ENCODE data around the gene INPP5A.
"Not testable (repeated sequence)": the region's sequence is repeated elsewhere in the genome, so short reads cannot be mapped to it uniquely, and the experiment has no call there.

INPP5A gene, protein sequence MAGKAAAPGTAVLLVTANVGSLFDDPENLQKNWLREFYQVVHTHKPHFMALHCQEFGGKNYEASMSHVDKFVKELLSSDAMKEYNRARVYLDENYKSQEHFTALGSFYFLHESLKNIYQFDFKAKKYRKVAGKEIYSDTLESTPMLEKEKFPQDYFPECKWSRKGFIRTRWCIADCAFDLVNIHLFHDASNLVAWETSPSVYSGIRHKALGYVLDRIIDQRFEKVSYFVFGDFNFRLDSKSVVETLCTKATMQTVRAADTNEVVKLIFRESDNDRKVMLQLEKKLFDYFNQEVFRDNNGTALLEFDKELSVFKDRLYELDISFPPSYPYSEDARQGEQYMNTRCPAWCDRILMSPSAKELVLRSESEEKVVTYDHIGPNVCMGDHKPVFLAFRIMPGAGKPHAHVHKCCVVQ

DNA sequence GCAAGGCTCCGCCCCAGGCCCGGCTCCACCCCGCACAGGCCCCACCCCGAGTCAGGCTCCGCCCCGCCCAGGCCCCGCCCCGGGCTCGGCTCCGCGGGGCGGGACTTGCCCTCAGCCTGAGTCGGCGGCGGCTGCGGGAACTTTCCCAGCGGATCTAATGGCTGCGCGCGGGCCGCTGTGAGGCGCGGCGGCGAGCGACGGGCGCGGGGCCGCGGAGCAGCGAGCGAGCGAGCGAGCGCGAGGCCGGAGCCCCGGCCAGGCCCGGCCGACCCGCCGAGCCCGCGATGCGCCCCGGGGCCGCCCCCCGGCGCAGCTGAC is at the start of gene INPP5A:
INPP5A (plus strand) TSS at position 104 of the 318 bp plus-strand sequence. CDS start 310 bp downstream, outside the sequence.
- DNase-seq (ENCODE audit: low read depth): no peak

DNA sequence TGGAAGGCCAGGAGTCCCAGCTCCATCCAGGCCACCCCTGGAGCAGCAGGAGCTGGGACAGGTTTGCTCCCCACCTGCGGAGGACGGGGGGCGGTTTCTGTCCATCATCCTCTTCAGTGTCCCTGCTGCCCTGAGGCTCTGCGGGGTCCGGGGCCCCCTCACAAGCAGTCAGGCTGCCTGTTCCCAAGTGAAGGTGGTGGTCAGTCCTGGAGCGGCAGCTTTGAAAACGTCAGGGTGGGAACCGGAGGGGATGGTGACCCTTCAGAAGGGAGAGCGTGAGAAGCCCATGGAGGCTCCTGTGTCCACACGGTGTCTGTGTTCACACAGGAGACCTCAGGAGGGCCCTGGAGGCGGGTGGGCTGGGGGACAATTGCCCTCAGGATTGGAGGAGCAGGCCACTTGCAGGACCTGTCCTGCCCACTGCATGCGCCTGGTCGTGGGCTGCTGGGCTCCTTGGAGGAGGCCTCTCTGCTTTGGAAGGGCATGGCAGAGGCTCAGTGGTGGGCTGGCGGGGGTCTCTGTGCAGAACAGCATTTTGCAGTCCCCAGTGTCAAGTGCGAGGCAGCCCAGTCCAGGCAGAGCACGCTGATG is 49.3 kb upstream of the INPP5A start:
- DNase-seq (ENCODE audit: low read depth): no peak

DNA sequence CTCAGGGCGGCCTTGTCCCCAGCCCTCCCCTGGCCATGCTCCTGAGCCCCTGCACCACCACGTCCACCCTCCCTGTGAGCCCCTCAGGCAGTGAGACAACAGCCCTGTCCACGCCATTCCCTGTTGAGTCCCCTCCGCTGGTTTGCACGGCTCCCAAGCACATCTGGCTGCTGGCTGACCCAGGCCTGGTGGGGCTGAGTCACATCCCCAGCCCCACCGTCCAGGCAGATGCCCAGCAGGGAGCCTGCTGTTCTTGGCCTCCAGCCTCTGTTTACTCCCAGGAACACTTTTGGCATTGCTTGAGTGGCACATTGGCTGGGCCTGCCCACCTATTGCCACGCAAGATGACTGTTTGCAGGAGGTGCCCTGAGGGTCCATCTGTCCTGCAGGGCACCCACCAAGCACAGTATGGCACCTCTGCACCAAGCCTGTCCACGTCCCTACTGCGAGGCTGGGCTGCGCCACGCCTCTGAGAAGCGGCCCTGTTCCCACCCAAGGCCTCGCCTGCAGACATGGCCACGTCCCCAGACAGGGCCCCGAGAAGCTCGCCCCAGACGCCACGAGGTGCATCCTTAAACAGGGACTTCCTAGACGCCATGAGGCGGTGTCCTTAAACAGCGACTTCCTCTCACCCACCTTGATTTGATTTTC is 48.4 kb upstream of the INPP5A start:
- no peak for DNase-seq (ENCODE audit: low read depth)

DNA sequence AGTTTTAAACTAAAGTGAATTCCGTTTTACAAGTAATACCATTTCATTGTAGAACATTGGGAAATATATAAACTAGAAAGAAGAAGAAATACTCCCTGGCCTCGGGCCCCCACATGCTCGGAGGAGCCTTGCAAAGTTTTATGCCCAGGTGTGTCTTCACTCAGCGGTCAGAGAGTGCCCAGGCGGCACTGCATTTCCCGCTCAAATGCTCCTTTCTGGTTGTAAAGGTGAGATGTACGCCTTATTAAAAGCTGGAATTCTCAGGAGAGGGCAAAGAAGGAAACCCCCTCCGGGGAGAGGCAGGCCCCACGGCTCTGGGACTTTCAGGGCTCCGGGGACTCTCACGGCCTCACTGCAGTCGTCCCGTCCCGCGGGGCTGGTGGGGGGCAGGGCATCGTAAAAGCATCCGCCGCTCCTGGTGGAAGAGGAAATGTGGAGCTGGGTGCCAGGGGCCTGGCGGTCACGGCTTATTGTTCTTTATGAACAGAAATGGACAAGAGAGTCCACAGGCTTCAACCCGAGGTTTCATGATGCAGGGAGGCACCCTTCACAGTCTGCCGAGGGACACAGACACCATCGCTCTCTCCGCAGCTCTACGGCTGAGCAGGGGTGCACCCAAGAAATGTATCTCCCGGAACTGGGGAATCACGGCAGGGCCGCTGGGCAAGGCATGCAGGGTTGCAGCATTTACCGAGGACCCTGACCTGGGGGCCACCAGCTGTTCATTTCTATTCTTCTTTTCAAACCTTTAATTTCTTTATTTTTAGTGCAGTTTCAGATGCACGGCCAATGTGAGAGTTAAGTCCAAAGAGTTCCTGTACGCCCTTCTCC is 47.7 kb upstream of the INPP5A start:
- DNase-seq (ENCODE audit: low read depth): no peak

DNA sequence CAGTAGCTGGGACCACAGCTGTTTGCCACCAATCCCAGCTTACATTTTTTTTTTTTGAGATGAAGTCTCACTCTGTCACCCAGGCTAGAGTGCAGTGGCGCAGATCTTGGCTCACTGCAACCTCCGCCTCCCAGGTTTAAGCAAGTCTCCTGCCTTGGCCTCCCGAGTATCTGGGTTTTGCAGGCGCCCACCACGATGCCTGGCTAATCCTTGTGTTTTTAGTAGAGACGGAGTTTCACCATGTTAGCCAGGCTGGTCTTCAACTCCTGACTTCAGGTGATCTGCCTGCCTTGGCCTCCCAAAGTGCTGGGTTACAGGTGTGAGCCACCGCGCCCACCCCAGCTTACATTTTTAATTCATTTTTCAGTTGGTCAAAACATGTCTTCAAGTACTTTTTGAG is 46.1 kb upstream of the INPP5A start:
- not testable (repeated sequence) for DNase-seq (ENCODE audit: low read depth)

DNA sequence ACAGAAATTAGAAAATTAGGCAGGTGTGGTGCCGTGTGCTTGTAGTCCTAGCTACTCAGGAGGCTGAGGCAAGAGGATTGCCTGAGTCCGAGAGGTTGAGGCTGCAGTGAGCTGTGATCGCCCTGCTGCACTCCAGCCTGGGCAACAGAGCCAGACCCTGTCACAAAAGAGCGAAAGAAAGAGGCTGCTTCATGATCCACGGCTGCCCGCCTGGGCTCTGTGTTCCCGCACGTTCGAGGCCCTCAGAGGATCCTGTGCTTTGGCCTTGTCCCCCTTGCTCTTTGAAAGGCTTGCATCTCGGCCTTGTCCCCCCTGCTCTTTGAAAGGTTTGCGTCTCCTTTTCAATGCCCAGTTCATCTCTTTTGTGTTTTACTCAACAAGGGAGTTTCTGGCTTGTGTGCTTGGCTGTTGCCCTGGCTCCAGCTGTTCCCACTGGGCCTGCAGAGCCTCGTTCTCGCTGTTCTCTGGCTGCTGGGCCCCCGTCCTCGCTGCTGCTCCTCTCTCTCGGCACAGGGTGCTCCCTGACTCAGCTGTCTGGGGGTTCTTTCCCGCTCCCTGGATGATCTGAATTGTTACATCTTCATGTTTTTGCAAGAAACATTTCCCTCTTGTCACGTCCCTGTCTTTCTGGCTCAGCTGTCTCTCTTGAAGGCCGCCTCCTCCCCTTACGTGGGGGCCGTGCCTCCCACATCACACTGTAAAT is 45.1 kb upstream of the INPP5A start:
- DNase-seq (ENCODE audit: low read depth): no peak

DNA sequence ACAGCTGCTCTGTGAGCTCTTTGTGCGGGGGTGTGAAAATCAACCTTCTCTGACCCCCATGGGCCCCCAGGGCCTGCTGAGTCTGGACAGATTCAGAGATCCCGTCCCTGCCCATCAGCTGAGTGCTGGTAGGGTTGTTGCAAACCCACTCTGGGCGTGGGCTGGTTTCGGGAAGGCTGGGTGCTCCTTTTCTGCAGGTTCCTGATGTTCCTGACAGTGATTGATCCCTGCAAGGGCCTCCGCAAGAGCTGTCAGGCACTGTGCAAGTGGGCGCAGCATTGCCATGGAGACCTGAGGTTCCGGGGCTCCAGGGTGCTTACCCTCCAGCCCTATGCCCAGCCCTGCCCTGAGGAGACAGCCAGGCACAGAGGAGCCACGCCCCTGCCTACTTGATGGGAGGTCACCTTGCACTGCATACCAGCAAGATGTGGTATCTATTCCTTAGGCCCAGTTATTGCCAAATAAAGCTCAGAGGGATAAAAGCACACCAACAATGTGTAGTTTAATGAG is 44.3 kb upstream of the INPP5A start:
- no peak for DNase-seq (ENCODE audit: low read depth)

DNA sequence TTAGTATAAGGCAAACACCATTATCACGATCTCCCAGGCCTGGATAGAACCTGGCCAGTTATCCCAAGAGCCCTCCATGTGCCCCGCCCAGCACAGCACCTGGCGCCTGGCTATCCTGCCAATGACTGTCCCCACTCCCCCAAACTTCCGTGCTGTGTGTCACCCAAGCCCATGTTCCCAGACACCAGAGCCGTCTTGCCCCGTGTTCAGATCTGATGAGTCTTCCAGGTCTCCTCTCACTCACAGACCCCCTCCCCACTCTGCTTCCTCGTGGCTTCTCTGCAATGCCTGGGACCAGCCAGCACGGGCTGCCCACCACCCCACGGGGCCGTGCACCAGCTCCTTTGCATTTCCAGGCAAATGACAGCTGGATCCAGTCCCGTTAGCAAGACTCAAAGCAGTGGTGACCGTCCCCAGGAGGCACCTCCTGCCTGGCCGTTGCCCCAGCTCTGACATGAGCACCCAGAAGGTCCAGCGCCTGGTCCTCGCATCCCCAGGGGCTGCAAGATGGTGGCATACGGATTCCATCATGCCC is 43.8 kb upstream of the INPP5A start:
- DNase-seq (ENCODE audit: low read depth): no peak

DNA sequence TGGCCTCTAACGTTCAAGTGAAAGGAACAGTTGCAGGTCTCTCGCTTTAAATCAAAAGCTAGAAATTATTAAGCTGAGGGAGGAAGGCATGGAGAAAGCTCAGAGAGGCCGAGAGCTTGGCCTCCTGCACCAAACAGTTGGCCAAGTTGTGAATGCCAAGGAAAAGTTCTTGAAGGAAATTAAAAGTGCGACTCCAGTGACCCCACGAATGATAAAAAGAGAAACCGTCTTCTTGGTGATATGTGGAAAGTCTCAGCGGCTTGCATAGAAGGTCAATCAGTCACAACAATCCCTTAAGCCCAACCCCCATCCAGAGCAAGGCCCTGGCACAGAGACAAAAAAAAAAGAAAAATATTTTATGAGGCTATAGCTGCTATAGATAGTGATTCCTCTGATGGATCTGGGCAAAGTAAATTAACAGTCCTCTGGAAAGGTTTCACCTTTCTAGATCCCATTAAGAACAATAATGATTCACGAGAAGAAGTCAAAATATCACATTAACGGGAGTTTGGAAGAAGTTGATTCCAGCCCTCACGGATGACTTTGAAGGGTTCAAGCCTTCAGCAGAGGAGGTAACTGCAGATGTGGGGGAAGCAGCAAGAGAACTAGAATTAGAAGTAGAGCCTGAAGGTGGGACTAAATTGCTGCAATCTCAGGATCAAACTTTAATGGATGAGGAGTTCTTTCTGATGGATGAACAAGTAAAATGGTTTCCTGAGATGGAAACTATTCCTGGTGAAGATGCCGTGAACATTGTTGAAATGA is 42.5 kb upstream of the INPP5A start:
- no peak for DNase-seq (ENCODE audit: low read depth)

DNA sequence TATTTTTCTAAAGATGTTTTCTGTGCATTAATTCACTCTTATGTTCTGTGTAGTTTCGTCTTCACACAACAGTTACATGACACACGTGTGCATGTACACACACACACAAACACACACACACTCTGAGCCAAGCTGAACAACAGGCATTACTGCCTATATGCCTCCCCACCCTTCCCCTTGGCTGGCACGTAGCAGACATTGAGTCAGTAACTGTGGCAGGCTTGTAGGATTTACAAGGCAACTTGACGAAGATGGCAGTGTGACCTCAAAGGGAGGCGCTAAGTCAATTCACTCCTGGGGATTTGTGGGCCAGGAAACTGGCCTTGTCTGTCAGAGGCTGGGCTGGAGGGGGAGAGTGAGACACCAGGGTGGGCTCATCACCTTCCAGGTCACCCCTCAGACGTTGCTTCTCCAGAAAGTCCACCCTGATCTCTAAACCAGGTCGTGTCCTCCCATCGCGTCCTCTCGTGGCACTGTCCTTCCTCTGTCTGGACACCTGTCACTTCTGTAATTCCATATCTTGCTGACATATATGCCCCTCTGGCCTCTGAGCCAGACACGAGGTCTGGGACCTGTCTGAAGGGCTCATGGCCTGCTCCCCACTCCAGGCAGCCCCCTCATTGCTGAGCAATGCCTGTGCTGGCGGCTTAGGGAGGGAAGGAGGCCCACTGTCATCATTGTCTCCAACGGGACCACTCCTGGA is 41.1 kb upstream of the INPP5A start:
- no peak for DNase-seq (ENCODE audit: low read depth)

DNA sequence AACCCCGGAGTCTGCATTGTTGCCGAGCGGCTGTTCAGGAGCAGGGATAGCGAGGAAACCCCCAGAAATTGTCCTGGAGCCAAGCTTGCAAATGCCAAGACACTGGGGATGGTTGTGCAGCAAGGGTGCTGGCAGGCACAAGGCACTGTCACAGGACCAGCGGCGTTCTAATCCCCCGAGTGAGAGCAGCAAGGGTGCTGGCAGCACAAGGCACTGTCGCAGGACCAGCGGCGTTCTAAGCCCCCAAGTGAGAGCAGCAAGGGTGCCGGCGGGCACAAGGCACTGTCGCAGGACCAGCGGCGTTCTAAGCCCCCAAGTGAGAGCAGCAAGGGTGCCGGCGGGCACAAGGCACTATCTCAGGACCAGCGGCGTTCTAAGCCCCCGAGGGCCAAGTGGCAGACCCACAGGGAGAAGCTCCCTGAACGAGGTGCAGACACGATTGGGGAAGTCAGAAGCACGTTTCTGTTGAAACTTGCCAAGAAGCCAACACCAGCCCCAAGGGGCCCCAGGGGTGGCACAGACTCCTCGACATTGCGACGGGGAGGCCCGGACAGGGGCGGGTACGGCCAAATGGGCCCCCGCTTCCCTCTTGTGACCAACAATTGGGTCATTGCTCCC is 40.4 kb upstream of the INPP5A start:
- no peak for DNase-seq (ENCODE audit: low read depth)

DNA sequence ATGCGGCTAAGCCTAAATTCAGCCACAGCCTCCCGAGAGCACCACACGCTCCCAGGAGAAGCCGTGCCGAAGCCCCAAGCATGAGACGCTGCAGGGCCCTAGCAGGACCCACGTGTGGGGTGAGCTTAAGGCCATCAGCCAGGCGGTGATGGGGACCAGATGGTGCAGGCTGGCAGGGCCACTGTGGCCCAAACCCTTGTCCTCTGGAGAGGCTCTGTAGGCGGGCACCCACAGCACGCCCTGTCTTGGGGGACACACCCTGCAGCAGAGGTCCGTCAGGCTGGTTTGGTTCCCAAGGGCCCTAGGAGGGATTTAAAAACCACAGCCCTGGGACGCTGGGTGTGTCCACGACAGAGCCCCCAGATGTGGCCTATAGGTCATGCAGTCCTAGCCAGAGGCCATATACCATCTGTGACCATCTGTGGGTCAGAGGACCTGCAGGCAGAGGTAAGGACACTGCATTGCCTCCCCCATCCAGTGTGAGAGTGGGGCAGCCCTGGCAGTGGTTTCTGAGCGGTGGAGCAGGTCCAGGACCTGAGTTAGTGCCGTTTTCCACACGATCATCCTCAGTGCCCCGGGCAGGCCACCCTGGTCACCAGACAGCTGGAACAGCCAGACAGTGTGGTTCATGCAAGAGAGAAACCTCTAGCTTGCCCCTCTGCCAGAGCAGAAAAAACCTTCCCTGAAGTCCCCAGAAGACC is 39.6 kb upstream of the INPP5A start:
- no peak for DNase-seq (ENCODE audit: low read depth)

DNA sequence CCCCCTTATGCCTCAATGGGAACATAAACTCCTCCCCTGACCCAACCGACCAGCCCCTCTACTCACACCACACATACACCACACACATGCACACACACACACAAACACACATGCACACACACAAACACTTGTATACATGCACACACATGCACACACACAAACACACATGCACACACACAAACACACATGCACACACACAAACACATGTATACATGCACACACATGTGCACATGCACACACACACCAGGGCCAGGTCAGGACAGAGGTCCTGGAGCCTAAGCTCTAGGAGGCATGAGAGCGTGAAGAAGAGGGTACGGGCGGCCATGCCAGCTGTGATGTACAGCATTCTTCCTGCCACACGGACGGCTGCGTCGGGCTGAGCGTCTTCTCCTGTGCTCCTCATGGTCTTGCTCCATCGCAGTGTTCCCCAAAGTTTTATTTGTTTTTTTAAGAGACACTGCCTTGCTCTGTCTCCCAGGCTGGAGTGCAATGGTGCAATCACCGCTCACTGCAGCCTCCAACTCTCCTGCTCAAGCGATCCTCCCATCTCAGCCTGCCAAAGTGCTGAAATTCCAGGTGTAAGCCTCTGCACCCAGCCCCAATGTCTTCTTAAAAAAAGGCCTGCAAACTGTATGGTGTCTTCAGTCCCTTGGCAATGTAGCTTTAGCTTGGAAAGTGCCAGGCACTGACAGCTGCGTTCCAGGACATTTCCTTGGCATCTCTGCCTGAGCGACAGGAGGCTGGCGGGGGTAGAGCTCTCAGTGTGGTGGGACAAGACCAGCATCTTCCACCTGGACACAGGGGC is 38.8 kb upstream of the INPP5A start:
- DNase-seq (ENCODE audit: low read depth): no peak

DNA sequence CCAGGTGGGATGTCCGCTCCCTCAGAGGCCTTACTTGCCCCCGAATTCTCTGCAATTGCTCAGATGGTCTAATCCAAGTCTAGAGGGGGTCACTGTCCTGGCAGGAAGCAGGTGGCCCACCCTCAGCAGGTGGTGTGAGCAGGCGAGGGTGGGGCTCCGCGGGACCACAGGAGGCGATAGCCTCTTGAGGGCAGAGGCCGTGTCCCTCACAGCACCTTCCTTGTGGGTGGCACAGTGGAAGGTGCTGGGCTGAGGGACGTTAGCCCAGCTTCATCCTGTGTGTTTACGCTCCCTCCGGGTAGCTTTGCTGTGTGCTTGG is 38.3 kb upstream of the INPP5A start:
- no peak for DNase-seq (ENCODE audit: low read depth)

DNA sequence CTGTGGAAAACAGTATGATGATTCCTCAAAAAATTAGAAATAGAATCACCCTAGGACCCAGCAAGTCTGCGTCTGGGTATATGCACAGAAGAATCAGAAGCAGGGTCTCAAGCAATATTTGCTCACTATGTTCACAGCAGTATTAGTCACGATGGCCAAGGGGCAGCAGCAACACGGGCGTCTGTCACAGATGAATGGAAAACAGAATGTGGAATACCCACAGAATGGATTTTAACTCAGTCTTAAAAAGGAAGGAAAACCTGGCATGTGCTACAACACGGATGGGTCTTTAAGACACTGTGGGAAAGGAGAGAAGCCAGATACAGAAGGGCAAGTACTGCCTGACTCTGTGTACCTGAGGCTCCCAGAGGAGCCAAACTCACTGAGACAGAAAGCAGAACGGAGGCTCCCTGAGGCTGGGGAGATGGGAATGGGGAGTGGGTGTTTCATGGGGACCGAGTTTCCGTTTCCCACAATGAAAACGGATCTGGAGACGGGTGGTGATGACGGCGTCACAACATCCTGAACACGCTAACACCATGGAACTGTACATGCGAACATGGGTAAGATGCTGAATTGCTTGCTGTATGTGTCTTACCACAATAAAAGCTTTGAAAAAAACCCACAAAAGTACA is 36.7 kb upstream of the INPP5A start:
- no peak for DNase-seq (ENCODE audit: low read depth)

DNA sequence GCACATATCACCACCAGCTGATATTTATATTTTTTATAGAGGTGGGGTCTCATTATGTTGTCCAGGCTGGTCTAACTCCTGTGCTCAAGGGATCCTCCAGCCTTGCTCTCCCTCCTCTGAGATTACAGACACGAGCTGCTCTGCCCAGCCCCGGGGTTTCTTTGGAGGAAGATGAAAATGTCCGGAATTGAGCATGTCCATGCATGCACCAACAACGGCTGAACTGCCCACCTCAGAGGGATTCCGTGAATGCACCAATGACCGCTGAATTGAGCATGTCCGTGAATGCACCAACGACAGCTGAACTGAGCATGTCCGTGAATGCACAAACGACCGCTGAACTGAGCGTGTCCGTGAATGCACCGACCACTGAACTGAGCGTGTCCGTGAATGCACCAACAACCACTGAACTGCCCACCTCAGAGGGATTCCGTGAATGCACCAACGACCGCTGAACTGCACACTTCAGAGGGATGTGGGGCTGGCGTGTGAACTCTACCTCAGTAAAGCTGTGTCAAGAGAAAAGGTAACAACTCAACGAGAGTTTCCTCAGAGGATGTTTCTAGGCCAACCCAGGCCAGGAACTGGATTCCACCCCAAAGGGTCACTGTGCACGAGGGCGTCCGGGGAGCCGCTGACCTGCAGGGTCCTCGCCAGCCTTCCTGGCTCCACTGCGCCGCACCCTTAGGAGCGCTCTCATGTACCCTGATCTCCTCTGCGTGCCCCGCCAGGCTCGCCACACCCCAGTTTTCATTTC is 34.9 kb upstream of the INPP5A start:
- DNase-seq (ENCODE audit: low read depth): no peak
